K562 (cell line): ENCODE data around the gene CDC45. TPM values are rescaled to one million over a fixed set of nuclear protein-coding genes. Genes with fewer than 3 reads are reported as not detected.

ENCODE experiments used
- FOXP1 ChIP-seq: sonication (generic); formaldehyde crosslinking; IDR thresholded peaks from 2 replicates; pipeline ENCODE4 v1.8.0; 2022; ENCODE audit warnings: mild to moderate bottlenecking, missing genetic modification reagents
- GATAD2A ChIP-seq: fragments of 450-650 bp; IDR thresholded peaks from 2 replicates; pipeline ENCODE4 v1.6.1; 2017
- PRDM10 ChIP-seq: fragments of 450-650 bp; IDR thresholded peaks from 2 replicates; pipeline ENCODE4 v1.6.1; 2018; ENCODE audit not compliant: partially characterized antibody
- PRMT5 ChIP-seq: sonication (generic); formaldehyde crosslinking; IDR thresholded peaks from 2 replicates; pipeline ENCODE4 v1.5.0; 2020; ENCODE audit warnings: missing genetic modification reagents
- PRPF4 ChIP-seq: fragments of 200-400 bp; formaldehyde crosslinking; IDR thresholded peaks from one replicate; pipeline ENCODE4 v1.6.1; 2017; ENCODE audit warnings: low read length, low read depth, mild to moderate bottlenecking; ENCODE audit not compliant: insufficient read depth, poor library complexity, severe bottlenecking
- ZBTB1 ChIP-seq: sonication (generic); formaldehyde crosslinking; IDR thresholded peaks from 2 replicates; pipeline ENCODE4 v1.8.1; 2023; ENCODE audit warnings: missing genetic modification reagents, low read depth, mild to moderate bottlenecking, borderline replicate concordance
- ZNF518B ChIP-seq: fragments of 250-450 bp; sonication (Bioruptor Pico); IDR thresholded peaks from 2 replicates; pipeline ENCODE4 v1.5.0; 2021; ENCODE audit warnings: mild to moderate bottlenecking, moderate library complexity
- polyA plus RNA-seq, 8 experiments: library from polyadenylated mRNA; depleted of rRNA in 4 of 8; stranded (reverse) in 5 of 8; unstranded in 3 of 8; fragments of >200 nt; fragmentation: Nextera tagmentation in 2 of 8; fragmentation: Illumina TruSeq in 1 of 8; extraction: Ambion mirVana in 2 of 8; extraction: Trizol in 1 of 8; gene quantifications; 2 replicates each; pipeline versions ENCODE4 v1.2.1 to v1.2.3, GENCODE V29; 2011 to 2014; ENCODE audit warnings: inconsistent platforms in 1 of 8, missing spikeins in 1 of 8
- total RNA-seq, 7 experiments: library from RNA; depleted of rRNA in 6 of 7; stranded (reverse); fragments of >200 nt in 6 of 7; fragmentation: Illumina TruSeq in 2 of 7; extraction: Trizol in 2 of 7; gene quantifications; 2 replicates each; pipeline versions ENCODE4 v1.2.1 to v1.2.3, GENCODE V29; 2011 to 2021; ENCODE audit warnings: low replicate concordance in 1 of 7
- TF ChIP-seq, protein P1 (sequence below): sonication (generic); formaldehyde crosslinking; IDR thresholded peaks from 2 replicates; pipeline ENCODE4 v1.8.0; 2022; ENCODE audit warnings: mild to moderate bottlenecking, low read depth, missing genetic modification reagents
- TF ChIP-seq, protein P2 (sequence below): conservative IDR thresholded peaks from 2 replicates; pipeline ENCODE4 v1.6.1; 2011; ENCODE audit warnings: low read depth, mild to moderate bottlenecking, low read length; ENCODE audit not compliant: control insufficient read depth
- TF ChIP-seq, protein P3 (sequence below): fragments of 200-800 bp; sonication (Bioruptor generic); IDR thresholded peaks from 2 replicates; pipeline ENCODE4 v1.6.1; 2016; ENCODE audit warnings: missing genetic modification characterization, missing compliant biosample characterization

The CDC45 gene
- total and polyA plus RNA-seq, 9 of the 15 experiments (the other 6 are each of a cell fraction or from before 2014, with no cell fraction given): 251 to 580 (median 410) TPM

DNA sequence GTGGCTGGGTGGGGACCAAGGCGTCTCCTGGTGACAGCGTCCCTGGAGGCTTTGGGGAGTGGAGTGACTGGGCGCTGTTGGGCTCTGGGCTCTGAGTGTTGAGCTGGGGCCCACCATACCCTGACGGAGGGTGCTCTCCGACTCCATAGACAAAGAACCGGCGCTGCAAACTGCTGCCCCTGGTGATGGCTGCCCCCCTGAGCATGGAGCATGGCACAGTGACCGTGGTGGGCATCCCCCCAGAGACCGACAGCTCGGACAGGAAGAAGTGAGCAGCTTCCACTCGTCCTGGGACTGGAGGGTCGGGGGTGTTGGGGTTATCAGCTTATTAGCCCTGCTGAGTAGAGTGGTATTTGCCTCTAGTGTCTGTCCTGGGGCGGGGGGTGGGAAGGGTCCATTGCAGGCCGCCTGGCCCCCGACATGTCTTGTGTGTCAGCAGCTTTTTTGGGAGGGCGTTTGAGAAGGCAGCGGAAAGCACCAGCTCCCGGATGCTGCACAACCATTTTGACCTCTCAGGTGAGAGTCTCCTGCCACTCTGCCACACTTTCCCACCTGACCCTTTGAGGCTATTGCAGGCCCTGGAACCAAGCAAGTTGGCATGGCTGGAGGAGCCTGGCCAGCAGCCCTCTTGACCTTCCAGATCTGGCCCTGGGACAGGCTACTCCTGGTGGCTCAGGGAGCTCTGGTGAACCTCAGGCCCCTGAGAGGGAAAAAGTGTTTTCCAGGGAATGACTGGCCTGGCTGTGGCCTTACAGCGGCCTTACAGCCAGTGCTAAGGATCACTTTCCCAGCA, 36.9 kb downstream of the CDC45 start (continued):
- TF ChIP-seq, protein P1, sequence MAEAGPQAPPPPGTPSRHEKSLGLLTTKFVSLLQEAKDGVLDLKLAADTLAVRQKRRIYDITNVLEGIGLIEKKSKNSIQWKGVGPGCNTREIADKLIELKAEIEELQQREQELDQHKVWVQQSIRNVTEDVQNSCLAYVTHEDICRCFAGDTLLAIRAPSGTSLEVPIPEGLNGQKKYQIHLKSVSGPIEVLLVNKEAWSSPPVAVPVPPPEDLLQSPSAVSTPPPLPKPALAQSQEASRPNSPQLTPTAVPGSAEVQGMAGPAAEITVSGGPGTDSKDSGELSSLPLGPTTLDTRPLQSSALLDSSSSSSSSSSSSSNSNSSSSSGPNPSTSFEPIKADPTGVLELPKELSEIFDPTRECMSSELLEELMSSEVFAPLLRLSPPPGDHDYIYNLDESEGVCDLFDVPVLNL (CRISPR knock-in tag): no peak
- TF ChIP-seq GATAD2A (no peak), ZBTB1 (CRISPR knock-in tag) (0 out of 2 replicates have a peak, but pooled peaks have one; percentile 65), PRMT5 (CRISPR knock-in tag) (no peak), ZNF518B (CRISPR knock-in tag) (no peak), FOXP1 (CRISPR knock-in tag) (0 out of 2 replicates have a peak, but pooled peaks have one; percentile 31), PRDM10 (no peak), PRPF4 (no peak)
- TF ChIP-seq, protein P2, sequence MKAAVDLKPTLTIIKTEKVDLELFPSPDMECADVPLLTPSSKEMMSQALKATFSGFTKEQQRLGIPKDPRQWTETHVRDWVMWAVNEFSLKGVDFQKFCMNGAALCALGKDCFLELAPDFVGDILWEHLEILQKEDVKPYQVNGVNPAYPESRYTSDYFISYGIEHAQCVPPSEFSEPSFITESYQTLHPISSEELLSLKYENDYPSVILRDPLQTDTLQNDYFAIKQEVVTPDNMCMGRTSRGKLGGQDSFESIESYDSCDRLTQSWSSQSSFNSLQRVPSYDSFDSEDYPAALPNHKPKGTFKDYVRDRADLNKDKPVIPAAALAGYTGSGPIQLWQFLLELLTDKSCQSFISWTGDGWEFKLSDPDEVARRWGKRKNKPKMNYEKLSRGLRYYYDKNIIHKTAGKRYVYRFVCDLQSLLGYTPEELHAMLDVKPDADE: 0 out of 2 replicates have a peak, but pooled peaks have one; percentile 22
- TF ChIP-seq, protein P3, sequence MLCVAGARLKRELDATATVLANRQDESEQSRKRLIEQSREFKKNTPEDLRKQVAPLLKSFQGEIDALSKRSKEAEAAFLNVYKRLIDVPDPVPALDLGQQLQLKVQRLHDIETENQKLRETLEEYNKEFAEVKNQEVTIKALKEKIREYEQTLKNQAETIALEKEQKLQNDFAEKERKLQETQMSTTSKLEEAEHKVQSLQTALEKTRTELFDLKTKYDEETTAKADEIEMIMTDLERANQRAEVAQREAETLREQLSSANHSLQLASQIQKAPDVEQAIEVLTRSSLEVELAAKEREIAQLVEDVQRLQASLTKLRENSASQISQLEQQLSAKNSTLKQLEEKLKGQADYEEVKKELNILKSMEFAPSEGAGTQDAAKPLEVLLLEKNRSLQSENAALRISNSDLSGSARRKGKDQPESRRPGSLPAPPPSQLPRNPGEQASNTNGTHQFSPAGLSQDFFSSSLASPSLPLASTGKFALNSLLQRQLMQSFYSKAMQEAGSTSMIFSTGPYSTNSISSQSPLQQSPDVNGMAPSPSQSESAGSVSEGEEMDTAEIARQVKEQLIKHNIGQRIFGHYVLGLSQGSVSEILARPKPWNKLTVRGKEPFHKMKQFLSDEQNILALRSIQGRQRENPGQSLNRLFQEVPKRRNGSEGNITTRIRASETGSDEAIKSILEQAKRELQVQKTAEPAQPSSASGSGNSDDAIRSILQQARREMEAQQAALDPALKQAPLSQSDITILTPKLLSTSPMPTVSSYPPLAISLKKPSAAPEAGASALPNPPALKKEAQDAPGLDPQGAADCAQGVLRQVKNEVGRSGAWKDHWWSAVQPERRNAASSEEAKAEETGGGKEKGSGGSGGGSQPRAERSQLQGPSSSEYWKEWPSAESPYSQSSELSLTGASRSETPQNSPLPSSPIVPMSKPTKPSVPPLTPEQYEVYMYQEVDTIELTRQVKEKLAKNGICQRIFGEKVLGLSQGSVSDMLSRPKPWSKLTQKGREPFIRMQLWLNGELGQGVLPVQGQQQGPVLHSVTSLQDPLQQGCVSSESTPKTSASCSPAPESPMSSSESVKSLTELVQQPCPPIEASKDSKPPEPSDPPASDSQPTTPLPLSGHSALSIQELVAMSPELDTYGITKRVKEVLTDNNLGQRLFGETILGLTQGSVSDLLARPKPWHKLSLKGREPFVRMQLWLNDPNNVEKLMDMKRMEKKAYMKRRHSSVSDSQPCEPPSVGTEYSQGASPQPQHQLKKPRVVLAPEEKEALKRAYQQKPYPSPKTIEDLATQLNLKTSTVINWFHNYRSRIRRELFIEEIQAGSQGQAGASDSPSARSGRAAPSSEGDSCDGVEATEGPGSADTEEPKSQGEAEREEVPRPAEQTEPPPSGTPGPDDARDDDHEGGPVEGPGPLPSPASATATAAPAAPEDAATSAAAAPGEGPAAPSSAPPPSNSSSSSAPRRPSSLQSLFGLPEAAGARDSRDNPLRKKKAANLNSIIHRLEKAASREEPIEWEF (CRISPR knock-in tag): no peak
